ENCODE measurements around the gene MUC5AC.

- TF ChIP-seq ATF3 (CRISPR knock-in tag; conservative IDR thresholded peaks at IDR 0.05), result no peak
- TF ChIP-seq NR1H2 (CRISPR knock-in tag; IDR thresholded peaks at IDR 0.05), result no peak
- TF ChIP-seq CTCF (IDR thresholded peaks at IDR 0.05), result no peak
- TF ChIP-seq E2F1 (CRISPR knock-in tag; IDR thresholded peaks at IDR 0.05), result no peak
- no peak for TF ChIP-seq MAX (CRISPR knock-in tag; IDR thresholded peaks at IDR 0.05)
- TF ChIP-seq PRDM15 (CRISPR knock-in tag; IDR thresholded peaks at IDR 0.05), result no peak
Measured at GRCh38 chr11:1197431-1197885, 39.7 kb downstream of the MUC5AC start.
